HG03354 (cell line): ENCODE data around the gene FEZ2.

Experiments
- ATAC-seq: cut with Tn5 transposase; IDR thresholded peaks from one replicate; pipeline ENCODE4 v1.9.1; 2021; ENCODE audit warnings: mild to moderate bottlenecking; ENCODE audit not compliant: unreplicated experiment, poor library complexity, severe bottlenecking

The FEZ2 gene

DNA sequence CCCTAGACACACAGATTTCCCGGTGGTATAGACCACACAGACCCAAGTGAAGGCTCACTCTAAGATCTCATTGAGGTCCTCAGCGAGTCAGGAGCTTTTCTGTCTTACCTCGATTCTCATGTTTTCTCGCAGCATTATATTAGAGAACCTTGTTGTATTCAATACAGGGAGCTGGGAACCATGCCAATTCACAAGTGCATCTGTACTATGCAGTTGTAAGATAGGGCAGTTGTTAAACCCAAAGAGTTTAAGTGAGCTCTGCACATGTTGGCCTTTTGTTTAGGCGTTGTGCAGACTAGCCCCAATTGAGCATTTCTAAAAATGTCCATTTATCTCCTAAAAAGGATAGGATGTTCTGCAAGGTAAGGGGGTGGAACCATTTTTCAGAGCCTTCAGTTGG lies 59.6 kb downstream of the FEZ2 start:
- no peak for ATAC-seq

DNA sequence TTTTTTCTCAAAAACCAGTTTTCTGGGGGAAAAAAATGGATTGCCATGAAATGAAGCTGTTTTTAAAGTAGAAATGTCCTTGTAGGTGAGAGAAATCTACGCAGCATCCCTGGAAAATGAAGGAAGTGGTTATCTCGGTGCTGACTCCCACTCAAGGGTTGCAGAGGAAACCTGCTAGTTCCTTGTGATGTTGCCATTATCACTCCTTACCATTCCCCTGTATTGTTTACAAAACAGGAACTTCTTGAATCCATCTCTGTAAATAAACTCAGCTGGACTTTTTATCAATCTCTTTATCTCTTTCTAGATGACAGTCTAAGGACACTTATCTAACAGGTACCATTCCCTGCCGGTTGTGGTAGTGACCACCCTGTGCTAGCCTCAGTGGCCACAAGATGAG lies 61.2 kb downstream of the FEZ2 start:
- no peak for ATAC-seq

DNA sequence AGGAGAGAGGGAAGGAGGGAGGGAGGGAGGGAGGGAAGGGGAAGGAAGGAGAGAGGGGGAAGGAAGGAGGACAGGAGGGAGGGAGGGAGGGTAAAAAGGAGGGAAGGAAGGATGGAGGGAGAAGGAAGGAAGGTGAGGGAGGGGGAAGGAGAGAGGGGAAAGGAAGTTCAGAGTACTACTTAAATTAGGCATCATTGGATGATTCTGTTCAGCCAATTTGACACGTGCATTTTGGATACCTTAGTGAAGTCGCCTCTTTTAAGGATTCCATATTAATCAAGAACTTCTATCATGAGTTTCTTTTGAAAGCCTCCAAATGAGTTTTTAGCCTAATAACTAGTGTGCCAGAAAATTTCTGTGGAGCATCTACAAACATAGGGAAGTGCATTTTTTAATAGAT lies 62.9 kb downstream of the FEZ2 start:
- ATAC-seq, result no peak

DNA sequence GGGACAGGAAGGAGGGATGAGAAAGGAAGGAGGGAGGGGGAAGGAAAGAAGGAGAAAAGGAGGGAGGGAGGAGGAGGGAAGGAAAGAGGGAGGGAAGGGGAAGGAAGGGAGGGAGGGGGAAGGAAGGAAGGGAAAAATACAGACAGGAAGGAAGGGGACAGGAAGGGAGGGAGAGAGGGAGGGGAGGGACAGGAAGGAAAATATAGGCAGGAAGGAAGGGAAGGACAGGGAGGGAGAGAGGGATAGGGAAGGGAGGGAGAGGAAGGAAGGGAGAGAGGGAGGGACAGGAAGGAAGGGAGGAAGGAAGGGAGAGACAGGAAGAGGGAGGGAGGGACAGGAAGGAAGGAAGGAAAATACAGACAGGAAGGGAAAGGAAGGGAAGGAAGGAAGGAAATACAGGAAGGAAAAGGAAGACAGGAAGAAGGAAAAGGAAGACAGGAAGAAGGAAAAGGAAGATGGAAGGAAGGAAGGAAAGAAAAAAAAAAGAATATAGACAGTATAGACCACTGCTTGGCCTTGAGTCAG lies 63.6 kb downstream of the FEZ2 start:
- no peak for ATAC-seq

DNA sequence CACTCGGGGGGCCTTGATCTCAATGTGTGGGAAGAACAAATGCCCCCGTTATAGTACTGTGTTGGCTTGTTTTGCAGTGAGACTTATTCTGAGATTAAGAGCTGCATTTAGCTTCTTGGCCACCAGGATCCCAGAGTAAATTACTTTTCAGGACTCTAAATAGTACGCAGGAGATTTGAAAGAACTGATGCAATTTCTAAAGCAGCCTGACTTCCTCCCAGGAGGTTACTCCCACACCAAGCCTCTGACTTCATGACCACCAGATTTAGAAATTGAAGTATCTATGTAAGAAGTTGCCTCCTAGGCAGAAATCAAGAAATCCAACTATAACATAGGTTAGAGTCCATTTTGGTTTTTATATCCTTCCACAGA lies 67.0 kb downstream of the FEZ2 start:
- no peak for ATAC-seq

DNA sequence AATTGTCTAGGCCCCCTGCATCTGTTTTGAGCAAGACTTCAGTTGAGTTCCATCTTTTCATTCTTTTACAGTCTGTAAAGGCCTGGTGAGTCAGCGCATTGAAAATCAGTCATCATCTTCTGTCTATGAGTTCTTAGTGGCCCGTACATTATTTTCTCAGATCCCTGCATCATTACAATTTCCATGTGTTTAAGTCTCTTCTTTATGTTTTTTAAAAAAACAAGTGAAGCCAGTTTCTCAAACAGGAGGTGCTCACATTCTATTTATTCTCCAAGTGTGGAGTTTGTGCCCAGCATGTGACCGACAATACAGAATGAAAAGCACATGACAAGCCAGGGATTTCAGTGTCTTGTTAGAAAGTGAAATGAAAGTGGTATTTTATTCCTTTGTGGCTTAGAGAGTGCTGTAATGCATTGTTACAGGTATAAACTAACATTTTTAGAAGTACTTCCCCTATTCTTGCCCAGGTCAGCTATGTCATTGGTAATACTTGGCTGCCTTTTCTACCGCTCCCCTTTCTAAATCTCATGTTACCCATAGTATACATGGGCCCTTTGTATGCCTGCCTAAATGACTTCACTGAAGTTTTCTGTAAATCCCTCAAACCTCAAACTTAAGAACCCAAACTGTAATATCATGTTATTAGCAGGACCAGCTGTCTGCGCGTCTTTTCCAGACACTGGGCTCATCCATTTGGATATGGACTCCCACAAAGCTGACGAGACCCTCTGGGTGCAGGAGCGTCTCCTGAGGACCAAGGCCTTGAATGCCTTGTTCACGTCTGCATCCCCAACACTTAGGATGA lies 67.6 kb downstream of the FEZ2 start:
- ATAC-seq, result peak; percentile 63

DNA sequence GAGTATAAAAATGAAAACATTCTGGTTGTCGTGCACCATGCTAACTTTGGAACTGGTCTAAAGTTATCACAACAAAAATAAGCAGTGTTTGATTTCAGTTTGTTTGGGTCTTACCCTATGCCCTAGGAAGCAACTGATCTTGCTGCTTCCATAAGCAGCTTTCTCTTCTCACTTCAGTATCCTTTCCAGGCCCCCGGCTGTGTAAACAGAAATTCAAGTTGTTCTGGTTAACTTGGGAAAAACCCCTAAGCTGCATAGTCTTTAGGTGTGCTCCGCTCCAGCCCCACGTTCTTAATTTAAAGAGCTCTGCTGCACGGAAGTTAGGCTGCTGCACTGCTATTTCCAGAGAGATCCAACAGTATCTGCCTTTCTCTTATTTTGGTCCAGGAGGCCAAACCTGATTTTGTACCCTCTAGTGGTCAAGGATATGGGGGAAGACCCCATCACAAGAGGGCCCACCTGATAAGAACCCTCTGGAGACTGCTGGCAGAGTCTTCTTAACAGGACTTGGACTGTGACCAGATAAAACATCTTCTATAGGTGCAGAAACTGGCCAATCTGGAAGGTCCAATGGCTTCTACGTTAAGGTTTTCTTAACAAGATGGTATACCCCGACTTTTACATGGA lies 69.1 kb downstream of the FEZ2 start:
- ATAC-seq, result peak; percentile 32

DNA sequence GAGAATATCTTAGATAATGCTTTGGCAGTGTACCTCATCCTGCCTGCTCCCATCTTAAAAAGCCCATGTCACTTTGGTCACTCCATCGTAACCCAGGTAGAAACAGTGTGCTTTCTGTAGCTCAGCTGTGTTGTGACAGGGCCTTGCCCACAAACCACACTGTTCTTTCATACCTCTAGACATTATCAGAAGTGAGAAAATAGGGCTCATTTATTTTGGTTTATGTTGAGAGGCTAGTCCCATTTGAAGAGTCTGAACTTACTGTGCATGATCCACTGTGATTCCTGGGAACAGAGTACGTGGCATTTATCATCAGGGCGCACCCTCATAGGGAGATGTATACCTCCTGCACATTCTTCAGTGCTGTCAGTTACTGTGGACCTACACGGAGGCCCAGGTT lies 69.7 kb downstream of the FEZ2 start:
- ATAC-seq, result peak; percentile 73

DNA sequence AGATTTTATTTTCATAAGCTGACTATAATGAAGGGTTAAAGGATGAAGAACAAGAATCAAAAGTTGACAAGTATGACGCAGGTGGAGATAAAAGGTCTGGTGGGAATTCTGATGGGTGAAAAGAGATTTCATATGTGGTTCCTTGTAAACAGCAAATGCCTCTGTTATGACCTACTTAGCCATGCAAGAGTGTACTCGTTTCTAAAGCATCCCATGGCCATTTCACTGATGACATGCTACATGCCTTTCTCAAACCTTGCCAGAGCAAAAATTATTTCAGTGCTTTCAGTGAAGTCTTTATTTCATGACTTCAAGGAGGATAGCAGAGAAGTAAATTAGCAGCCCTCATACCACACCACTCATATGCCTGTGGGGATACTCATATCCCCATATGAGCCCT lies 71.7 kb downstream of the FEZ2 start:
- no peak for ATAC-seq

DNA sequence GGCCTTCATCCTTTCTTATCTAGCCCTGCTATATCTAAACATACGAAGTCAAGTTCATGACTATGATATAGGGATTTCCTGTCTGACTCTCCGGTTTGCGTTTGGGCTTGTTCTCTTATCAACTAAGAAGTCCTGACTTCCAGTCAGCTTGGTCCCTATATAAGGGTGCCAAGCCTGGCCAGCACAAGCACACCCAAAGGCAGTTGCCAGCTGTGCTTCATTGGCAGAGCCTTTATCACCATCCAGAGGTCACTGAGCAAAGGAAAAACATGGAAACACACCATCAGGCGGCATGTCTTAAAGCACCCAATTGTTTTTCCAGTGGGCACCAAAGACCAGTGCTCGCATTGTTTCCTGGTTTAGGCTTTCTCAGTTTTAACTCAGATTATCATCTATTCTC lies 72.7 kb downstream of the FEZ2 start:
- ATAC-seq, result no peak

DNA sequence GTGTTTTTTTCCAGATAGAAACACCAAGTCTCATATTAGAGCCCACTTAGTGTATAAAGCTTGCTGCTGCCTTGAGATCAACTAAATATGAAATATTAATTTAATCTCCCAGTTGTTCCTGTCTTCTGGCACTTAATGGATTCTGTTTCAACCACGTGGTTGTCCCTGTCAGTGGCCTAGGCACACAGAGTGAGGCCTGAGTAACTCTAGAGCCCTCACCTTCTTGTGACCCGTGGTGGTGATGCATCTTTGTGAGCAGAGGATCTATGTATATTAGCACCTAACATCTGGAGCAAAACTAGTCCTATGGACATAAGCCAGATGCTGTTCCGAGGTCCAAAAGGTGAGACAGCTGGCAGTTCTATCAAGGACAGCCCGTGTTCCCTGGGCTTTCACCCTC lies 74.8 kb downstream of the FEZ2 start:
- ATAC-seq, result no peak

DNA sequence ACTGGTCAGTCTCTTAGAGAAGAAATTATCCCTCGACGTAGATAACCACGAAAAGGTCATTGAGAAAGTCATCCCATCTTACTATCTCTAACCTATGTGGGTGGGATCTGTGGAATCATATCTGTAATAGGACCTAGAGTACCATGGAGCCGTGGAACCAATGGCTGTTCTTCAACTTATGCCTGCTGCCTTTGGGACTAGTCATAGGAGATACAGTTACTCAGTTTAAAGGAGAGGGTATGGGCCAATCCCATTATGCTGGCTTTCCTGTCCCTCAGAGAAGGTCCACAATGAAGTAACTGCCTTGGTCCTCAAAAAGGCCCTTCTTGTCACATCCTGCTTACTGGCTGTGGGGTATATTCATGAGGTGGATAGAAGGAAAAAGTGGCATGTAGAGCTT lies 77.5 kb downstream of the FEZ2 start:
- no peak for ATAC-seq

DNA sequence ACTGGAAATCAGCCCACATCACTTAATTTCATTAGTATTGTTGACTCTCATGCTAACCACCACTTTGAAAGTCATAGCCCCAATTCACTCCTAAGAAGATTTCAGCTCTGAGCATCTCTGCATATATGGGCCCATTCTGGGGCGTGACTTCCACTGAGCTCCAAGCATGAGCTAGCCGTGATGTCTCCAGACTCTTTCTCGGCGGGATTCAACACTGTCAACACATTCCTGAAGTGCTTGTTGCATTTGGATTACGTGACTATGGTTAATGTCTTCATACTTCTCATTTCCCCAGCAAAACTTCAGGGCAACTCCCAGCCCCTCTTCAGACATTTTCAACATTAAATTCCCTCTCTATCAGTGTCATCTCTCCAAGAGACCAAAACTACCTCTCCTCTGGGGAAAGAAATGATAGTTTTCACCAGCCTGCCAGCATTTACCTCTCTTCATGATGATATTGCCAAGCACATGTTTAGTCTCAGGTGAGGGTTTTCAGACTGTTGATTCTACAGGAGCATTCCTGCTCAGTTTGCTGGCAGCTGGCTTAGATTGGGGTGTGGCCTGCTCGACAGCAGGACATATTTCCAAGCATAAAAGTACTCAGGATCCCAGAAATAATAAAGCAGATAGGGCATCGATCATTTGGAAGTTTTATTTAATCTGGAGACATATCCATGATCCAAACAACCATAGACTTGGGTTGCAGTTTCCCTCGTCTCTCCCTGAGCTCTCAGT lies 81.7 kb downstream of the FEZ2 start:
- no peak for ATAC-seq

DNA sequence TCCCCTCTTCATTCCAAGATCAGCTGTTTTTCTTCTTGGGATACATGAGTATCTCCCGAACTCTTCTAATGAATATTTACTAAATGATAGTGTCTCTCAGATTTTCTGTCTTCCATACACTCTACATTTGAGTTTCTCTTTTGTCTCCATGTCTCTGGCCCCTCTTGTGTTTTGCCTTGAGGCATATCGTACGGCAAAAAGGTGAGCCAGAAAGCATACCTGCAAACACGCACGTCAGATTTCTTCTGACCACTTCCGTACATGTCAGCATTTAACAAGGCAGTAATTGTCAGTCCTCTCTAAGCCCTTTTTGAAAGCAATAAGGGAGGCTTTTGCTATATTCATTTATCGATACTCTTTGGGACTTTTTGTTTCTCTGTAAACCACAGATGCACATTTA lies 82.4 kb downstream of the FEZ2 start:
- ATAC-seq, result no peak

DNA sequence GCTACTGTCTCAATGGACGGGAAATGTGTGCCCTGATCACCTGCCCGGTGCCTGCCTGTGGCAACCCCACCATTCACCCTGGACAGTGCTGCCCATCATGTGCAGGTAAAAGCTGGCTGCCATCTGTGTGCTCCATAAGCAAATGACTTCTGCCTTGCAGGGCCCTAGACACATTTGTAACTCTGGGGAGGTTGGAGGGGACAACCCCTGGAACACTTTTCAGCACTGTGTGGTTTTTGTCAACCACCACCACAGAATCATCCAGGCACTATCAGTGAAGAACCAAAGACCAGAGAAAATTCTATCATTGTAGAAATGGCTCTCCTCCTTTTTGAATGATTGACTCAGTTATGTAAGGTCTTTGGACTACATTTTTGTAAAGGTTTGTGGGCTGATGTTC lies 84.3 kb downstream of the FEZ2 start:
- ATAC-seq, result no peak

DNA sequence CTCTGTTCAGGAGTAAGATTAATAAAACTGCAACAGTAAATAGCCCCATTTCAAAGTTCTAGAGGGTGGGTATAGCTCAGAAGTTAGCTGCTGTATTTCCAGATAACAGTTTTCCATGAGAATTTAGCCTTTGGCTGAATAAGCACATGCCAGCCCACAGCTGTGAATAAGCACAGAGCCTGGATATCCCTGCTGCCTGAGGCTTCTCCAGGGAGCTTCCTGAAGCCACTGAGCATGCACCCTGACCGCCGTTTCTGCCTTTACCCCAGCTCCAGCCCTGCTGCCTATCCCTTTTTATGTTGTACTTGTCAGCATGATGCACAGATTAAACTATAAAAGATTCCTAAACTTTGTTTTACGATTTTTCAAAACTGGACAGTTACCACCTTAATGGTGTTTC lies 85.3 kb downstream of the FEZ2 start:
- ATAC-seq, result no peak

DNA sequence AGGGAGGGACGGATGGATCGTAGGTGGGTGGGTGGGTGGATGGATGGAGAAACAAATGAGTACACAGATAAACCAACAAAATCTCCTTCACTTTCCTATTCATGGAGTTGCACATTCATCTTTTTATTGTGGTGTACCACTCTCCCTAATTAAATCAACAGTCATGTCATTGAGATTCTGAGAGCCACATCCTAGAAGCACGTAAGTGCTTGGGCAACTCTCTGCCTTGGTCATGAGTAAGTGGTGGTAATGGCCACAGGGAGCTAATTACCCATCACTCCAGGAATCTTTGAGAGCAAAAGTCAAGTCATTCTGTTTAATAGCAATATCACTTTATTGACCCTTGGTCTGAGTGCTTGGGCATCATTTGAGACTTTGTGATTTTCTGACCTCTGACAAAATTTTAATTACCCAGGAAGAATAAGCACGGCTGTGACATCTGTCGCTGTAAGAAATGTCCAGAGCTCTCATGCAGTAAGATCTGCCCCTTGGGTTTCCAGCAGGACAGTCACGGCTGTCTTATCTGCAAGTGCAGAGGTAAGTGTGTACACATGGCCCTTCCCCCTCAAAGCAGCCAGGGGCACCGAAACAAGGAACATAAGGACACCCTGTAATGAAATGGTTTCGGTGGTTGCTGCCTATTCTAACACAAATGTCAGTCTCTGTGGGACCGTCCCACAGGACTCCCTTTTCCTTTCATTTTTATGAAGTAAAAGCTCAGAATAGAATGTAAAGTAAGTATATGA lies 85.9 kb downstream of the FEZ2 start:
- no peak for ATAC-seq

DNA sequence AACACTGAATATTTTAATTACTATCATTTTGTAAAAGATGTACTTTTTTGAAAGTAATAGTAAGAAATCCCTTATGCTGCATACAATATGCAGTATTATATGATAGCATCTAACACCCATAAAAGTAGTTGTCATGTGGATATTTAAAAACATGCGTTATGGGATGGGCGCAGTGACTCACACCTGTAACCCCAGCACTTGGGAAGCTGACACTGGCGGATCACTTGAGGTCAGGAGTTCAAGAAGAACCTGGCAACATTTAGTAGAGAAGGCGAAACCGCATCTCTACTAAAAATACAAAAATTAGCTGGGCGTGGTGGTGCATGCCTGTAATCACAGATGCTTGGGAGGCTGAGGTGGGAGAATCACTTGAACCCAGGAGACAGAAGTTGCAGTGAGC lies 88.9 kb downstream of the FEZ2 start:
- no peak for ATAC-seq

DNA sequence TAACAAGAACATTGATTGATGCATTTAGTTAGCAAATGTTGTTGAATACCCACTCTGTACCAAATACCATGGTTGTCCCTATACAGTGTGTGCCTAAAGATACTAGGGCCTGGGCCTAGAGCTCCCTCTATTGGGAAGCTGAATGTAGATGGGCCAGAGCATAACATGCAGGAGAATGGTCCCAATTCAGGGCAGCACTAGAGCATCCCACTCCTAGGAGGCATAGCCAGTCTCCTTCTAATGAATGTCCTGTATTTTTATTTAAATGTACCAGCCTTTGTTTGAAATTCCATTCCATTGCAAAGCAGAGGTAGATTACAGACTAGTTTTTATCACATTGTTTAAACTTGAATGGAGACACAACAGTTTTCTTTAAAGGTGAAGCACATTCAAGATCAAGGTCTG lies 90.6 kb downstream of the FEZ2 start:
- peak; percentile 96 for ATAC-seq
